SIG-M5 treated with dmso at 0.1 percent for 504 hours (cell line): ENCODE data around the gene VCP.

Experiments used
- DNase-seq: peaks from one replicate; lab custom pipeline; 2025; ENCODE audit not compliant: unreplicated experiment; lab: John Stamatoyannopoulos, UW

The VCP gene

DNA sequence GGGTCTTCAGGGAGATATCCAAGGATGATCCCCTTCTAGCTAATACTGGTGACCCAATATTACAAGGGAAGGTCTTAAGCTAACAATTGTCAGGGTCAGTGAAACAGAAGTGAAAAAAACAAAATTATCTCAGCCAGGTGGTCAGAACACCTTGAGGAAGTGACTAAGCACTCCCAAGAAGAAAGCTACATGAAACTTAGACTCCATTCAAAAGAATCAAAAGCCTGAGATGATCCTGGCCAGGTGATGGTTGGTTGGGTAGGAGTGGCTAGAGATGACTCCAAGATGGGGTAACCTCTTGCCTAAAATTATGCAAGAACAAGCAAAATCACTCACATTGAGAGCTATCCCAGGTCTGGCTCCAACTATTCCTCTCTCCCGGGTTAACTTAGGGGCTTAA lies 5.4 kb downstream of the VCP start:
- DNase-seq, result no peak

DNA sequence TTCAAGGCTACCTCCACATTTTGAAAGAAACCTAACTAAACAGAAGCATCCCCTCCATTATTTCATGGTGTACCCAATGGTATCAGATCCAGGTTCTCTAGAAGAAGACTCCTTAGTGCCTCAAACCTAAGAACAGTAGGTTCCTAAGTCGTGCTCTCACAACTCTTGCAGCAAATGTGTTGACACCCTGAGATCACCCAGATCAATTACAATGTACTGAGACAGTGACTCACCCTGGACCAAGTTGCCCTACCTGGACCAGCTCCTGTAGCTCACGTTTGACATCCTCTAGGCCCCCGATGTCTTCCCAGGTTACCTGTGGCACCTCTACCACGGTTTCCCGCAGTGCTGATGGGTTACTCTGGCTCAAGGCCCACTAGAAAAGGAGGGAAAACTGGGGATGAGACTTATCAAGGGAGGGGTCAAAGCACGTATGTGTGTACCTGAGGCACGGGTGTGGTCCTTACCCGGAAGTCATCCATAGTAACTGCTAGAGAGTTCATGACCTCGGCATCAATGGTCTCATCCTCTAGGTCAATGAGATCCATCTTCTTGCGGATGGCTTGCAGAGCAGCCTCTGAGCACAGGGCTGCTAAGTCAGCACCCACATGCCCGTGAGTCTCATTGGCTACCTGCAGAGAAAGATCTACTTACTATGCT lies 11.7 kb downstream of the VCP start:
- DNase-seq, result no peak

DNA sequence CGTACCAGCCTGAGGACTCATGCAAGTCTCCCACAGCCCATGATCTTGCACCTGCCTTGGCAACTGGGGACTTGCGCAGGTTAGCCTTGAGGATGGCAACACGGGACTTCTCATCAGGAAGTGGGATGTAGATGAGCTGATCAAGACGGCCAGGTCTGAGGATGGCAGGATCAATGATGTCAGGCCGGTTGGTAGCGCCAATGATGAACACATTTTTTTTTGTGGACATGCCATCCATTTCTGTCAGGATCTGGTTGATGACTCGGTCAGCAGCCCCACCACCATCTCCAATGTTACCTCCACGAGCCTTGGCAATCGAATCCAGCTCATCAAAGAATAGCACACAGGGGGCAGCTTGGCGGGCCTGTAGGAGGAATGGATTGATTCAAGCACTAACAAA lies 13.0 kb downstream of the VCP start:
- DNase-seq, result no peak

DNA sequence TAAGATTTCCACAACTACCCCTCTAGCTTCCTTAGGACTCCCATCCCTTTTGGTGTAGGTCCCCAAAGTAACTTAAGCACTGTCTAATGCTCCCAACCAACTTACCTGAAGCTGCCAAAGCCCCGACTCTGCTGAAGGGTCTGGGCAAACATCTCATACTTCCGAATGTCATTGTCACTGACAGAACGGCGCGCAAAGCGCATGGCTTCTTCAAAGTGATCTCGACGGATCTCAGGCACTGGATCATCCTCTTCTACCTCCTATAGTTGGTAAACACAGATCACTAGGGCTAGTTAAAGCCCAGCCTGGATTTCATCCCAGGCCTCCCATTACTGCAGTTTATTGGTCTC lies 15.2 kb downstream of the VCP start:
- no peak for DNase-seq

DNA sequence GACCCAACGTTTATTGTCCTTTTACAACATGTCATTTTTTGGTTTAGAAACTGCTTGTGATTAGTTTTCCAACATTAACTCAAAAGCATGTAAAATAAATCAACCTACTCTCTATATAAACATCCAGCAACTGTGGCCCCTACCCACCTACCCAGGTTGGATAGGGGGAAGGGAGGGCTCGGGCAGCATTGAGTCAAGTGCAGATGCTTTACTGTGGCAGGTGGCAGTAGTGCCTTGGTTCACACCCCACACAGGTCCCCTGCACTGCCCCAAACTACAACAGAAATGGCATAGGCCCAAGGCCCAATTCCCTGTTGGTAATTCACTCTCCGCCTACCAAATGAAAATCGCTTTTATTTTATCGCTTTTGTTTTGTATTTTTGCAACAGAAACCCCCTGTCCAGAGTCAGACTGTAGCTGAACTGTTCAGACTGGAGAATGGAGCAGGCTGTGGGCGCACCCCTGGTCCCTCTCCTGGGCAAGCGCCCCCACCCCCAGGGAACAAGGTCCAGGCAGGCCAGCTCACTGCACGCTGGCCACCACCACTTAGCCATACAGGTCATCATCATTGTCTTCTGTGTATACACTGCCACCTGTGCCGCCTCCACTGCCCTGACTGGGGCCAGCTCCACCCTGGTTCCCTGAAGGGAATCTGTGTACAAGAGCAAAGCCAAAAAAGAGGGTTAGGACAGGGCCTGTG lies 15.7 kb downstream of the VCP start:
- DNase-seq, result no peak

DNA sequence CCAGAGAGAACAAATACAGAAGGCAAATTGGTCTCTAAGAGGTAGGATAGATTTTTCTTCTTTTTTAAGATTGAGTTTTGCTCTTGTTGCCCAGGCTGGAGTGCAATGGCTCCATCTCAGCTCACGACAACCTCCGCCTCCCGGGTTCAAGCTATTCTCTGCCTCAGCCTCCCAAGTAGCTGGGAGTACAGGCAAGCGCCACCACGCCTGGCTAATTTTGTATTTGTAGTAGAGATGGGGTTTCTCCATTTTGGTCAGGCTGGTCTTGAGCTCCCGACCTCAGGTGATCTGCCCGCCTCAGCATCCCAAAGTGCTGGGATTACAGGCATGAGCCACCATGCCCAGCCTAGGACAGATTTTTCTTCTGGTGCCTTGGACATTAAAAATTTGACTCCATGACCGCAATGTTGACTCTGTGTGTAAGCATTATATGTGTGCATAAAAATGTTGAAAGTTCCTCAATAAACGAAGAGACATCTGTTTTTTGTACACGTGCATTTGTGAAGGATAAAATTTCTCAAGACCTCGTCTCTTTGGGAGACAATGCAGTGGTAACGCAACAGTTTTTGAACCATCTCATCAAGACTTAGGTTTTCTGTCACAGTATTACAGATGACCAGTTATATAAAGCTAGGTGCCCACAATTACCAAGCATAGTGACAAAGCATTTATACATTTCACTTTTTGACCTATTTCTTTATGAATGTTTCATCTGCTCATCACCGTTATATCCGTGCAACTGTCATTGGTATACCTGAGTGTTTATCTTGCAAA lies 17.4 kb downstream of the VCP start:
- no peak for DNase-seq

DNA sequence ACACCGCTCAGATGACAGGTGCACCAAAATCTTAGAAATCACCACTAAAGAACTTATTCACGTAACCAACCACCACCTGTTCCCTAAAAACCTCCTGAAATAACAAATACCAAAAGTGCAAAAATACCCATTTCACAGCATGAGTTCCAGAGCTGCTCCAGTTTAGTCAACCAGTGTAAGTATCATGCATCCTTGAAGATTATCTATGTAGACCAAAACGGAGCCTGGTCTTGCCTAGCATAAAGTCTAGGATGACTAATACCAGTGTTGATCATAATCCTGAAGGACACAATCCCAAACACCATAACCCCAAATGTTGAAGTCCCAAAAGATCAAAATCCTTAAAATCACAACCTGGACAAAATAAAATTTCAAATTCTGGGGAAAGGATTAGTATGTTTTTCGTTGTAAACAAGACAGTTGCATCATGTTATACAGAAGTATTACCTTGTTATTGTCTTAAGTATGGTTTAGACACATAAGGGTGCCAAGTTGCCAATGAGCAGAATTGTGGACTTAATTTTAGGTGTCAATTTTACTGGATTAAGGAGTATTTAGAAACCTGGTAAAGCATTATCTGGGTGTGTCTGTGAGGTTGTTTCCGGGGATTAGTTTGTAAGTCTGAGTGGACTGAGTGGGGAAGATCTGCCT lies 18.1 kb downstream of the VCP start:
- no peak for DNase-seq

DNA sequence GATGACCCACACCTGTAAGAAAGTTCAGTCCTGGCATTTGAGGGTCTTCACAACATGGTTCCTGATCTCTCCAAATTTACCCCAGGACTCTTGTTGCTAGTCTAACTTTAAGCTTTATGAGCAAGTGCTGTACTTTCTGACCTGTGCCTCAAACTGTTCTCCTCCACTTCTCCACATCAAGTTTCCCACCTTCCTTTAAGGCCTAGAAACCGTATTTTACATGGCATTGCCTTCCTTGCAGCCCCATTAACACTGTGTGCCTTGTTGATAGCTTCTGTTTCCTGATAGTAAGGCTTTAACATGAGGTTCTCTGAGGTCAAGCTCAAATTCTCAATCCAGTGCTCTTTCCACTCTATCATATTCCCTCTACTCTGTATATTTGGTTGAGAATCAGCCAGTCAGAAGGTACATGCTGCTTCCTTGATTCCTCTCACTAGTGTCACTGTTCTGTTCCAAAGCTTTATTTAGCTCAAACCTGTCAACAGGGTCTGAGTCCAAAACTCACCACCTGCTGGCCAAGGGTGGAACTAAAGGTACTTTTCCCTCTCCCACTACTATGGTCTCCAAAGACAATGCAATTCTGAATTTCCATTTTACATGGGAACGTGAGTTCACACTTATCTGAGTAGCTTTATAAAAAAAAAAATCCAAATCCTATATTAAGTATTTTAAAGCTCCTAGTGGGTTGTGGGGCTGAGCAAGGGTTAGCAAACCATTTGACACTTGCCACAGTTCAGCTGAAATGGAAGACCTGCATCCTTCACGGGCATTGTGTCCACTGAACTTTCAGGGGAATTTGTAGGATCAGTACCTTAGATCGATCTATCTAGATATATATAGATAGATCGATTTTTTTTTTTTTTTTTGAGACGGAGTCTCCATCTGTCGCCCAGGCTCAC lies 21.1 kb downstream of the VCP start:
- peak; percentile 55 for DNase-seq

DNA sequence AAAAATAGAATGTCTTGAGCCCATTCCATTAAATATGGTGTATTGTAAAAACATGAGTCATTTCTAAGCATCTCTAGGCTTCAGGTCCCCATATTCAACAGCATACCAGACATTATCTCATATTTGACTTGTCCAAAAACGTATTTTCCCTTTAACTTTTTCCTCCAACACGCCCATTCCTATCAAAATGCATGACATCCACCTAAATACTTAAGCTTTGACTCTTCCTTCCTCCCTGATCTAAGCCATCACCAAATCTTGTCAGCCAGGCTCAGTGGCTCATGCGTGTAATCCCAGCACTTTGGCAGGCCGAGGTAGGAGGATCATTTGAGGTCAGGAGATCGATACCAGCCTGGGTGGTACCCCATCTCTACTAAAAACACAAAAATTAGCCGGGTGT lies 23.9 kb downstream of the VCP start:
- no peak for DNase-seq

DNA sequence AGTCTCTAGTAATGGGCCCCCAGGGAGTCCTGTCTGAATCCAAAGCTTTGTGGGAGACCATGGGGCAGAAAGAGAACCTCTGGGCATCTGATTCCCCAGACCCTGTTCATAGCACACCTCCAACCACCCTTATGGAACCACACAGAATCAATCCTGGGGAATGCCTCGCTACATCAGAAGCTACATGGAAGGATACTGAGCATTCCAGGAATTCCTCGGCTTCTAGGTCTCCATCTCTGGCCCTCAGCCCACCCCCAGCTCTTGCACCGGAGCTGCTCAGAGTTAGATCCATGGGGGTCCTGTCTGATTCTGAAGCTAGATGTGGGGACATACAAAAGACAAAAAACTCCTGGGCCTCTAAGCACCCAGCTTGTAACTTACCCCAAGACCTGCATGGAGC lies 28.4 kb downstream of the VCP start:
- no peak for DNase-seq

DNA sequence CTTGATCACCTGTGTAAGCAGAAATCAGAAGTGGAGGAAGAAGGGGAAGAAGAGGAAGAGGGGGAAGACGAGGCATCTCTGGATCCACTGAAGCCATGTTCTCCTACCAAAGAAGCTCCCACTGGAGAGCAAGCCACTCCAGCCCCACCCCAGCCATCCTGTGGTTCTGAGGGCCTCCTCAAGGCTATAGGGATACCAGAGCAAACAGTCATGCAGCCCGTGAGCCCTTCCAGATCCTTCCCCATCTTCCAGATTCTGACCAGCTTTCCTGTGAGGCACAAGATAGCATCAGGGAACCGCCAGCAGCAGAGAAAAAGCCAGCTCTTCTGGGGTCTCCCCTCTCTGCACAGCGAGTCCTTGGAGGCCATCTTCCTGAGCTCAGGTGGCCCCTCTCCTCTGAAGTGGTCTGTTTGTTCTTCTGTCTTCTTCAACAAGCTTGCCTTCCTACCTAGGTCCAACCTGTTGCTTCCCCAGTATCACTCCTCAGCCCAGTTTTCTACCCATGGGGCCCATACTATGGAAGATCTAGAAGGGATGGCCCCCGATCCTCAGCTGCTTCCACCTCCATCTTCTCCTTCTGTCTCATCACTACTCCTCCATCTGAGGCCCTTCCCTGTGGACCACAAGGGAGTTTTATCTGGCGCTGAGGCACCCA lies 29.4 kb downstream of the VCP start:
- DNase-seq, result no peak

DNA sequence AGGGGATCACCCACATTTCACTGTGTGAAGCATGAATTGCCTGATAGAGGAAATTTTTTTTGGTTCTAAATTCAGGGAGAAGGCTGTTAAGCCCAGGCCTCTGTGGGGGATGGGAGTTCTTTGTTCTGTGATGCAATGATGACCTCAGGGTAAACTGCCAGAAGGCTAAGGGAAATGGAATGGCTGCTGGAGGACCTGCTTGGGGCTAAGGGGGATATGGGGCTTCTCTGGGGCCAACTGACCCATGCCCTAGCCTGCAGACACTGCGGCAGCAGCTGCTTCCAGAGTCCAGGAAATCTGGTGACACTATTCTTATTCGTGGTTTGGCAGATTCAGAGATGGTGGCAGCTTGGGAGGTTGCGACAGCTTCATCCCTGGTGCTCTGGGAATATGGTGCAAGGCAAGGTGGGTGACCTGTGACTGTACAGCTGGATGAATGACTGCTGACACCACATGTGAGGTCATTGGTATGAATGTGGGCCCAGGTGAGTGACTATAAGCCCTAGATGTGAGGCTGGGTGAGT lies 30.3 kb downstream of the VCP start:
- DNase-seq, result no peak

DNA sequence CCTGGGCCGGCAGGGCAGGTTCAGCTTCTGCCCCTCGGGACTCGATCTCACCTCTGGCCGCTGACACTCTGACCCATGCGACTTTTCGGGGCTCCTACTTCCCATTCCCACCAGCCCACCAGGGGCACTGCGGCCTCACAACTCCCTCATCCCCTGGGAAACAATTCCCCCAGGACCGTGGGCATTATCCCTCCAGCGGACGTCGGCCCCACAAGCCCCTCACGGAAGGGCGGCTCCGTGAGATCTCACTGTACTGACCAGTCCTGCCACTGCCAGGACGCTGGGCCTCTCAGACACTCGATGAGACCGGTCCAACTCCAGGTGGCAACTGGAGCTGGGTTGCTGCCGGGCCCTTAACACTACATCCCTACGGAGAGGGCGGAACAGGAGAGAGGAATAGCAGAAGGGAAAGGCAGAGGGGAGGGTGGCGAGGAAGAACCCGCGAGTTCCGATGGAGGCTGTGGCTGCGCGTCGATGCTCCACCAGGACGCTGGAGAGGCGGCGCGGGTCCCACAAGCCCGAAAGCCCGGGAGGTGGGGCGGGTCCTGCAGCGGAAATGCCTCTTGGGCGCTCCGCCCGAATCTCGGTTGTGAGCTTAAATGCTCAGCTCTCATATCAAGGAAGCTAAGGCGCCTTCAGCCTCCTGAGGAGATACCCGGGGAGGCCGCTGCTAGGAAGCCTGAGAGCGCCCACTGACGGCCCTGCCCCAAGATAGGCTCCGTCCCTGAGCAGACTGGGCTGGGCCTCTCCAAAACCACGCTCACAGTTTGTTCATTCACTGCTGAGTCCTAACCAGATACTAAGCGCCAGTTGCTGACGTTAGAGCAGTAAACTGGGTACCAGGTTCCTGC lies 36.3 kb downstream of the VCP start:
- DNase-seq, result no peak

DNA sequence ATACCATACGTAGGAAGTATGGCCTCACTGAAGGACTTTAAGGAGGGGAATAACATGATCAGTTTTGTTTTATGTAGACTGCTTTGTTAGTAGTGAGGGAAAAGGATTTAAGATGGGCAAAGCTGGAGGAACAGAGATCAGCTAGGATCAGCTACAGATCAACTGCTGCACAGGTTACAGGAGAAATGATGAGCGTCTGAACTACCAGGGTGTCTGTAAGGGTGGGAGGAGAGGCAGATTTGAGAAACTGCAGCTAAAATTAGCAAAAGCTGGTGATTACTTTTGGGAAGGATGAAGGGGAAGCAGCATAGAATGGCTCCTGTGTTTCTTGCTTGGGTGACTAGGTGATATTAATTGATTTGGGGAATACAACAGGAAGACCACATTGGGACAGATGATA lies 39.3 kb downstream of the VCP start:
- DNase-seq, result no peak

DNA sequence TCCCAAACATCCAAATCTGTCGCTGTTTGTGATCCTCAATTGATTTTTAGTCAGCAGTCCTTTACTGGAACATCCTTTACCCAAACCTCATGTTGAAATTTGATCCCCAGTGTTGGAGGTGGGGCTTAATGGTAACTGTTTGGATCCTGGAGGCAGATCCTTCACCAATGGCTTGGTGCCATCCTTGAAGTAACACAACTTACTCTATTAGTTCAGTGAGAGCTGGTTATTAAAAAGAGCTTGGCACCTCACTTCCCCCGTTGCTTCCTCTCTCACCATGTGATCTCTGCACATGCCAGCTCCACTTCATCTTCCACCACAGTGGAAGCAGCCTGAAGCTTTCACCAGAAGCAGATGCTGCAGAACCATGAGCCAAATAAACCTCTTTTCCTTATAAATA lies 42.6 kb downstream of the VCP start:
- DNase-seq, result no peak

DNA sequence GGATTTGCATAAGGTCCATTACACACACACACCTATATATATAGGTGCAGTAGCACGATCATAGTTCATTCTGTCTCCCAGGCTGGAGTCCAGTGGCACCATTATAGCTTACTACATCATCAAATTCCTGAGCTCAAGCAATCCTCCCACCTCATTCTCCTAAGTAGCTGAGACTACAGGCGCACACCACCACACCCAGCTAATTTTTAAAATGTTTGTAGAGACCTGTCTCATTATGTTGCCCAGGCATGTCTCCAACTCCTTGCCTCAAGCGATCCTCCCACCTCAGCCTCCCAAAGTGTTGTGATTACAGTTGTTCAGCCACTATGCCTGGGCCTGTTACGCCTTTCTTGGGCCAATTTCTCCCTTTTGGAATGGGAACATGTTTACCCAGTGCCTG lies 43.2 kb downstream of the VCP start:
- DNase-seq, result no peak

DNA sequence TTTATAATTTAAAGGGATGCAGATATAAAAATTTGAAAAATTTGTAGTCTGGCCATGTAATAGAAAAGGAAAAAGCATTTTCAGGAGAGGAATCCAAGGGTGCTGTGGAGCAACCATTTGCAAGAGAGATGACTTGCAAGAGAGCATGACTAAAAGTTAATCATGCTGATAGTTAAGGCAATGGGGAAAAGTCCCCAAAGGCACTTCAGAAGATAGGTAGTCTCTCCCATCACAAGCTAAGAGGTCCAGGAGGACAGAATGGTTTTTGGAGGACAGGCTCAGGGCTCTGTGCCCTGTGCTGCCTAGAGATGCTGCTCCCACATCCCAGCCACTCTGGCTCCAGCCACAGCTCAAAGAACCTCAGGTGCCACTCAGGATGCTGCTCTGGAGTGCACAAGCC lies 44.1 kb downstream of the VCP start:
- no peak for DNase-seq

DNA sequence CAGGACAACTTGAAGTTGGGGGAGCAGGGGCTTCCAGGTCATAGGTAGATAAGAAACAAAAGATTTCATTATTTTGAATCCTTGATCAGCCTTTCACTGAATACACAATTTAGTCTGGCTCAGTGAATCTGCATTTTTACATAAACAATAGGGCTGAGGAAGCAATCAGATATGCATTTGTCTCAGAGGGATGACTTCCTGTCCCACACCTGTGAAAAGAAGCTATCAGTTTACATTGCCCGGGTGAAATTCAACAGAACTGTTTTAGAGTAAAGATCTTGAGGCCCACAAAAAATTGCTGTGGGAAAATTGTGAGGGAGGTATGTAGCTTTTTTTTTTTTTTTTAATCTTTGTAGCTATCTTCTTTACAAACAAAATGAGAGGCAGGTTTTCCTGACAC lies 44.6 kb downstream of the VCP start:
- DNase-seq, result no peak

DNA sequence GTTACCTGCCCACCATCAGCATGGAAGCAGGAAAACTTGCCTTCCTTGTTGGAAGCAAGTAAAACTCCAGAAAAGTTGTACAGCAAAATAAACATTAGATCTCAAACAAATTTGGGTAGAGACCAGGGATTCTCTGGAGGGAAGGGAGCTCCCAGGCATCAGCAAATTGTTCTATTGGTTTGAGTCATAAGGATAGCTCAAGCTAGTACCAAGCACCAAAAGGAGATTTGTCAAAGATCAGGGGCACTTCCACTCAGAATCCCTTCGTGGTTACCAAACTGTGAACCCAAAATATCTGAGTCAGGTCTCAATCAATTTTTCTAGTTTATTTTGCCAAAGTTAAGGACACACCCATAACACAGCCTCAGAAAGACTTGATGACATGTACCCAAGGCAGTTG lies 45.1 kb downstream of the VCP start:
- DNase-seq, result no peak
